LNCAP (cell line): Measurements from ENCODE around the gene AKR1E2.

Experiments used
- CTCF ChIP-seq: fragments of 450-650 bp; IDR thresholded peaks from 2 replicates; pipeline ENCODE4 v1.5.1; 2017; ENCODE audit warnings: mild to moderate bottlenecking

The AKR1E2 gene

GRCh38 chr10:4816966-4817365 is 9.0 kb upstream of the AKR1E2 start:
- TF ChIP-seq CTCF: no peak

DNA sequence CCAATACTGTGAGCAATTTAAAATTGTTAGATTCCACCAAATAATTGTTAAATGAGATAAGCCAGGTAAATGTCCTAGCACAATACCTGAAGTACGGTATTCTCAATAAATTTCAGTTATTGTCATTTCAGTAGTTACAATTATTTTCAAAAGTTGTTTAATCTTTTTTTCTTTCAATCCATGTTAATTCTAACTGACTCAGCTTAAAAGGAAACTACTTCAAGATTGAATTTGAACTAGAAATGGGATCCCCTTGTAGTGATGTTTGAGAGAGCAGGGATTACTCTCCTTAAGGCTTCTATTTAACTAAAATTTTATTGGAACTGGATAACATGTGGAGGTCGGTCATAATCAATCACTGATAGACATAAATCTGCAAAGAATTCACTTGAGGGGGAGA is 6.9 kb upstream of the AKR1E2 start:
- no peak for TF ChIP-seq CTCF

DNA sequence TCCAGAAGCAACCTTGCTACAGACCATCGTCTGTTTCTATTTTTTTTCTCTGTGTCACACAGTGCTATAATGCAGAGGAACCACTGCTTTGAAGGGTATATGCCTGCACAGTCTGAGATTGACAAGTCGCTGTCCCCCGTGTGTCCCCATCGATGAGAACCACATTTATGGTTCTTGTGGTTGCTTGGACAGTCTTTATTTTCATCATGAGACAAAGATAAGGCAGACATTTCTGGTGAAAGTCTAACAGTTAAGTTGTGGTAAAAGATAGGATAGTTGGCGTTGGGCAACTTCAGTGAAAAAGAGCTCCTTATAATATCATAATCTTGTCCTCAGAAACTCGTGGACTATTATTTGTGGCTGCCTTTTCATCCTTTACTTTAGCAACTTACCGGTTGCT is 6.3 kb upstream of the AKR1E2 start:
- no peak for TF ChIP-seq CTCF

- no peak for TF ChIP-seq CTCF
These were observed 5.1 kb upstream of the AKR1E2 start for GRCh38 chr10:4820804-4821401.

DNA sequence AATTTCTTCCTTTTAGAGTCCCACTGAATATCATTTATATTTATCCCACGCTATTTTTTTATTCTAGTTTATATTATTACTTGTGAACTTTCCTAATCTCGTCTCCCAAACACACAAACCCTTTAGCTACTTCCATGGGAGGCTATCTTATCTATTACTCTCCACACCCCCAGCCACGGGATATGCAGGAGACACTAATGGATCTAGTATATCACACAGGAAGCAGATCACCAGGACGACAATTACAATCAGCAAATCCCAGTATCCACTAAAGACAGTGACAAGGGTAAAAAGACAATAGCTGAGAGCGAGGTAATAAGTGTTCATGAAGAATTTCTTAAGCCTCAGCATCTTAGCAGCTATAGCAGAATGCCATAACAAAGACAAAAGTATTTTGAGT is 3.8 kb upstream of the AKR1E2 start:
- no peak for TF ChIP-seq CTCF

- TF ChIP-seq CTCF: no peak
These were observed 1.2 kb upstream of the AKR1E2 start for GRCh38 chr10:4824791-4825310.

GRCh38 chr10:4825456-4825867 is 545 bp upstream of the AKR1E2 start:
- no peak for TF ChIP-seq CTCF

DNA sequence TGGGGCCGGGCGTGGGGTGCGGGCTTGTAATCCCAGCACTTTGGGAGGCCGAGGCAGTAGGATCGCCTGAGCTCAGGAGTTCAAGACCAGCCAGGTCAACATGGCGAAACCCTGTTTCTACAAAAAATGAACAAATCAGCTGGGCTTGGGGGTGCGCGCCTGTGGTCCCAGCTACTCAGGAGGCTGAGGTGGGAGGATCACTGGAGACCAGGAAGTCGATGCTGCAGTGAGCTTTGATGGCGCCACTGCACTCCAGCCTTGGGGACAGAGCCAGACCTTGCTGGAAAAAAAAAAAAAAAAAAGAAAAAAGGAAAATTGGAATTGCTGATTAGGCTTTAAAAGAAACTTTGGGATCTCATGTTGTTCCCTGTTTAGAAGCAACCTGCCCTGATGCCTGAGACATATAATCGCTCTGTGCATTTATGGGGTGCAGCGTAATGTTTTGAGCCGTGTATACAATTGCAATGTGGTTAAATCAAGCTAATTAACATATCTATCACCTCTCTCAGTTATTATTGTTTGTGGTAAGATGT is 851 bp downstream of the AKR1E2 start:
- no peak for TF ChIP-seq CTCF
